Lower lobe of right lung (tissue), 2 donors: ENCODE measurements around the gene KLHL14. TPM values are rescaled to one million over a fixed set of nuclear protein-coding genes. Genes with fewer than 3 reads are reported as not detected.

Experiments
- ATAC-seq, 2 donors: fragments of 200-7000 bp; cut with Tn5 transposase; one replicate each; pipeline ENCODE4 v1.9.1; 2020 to 2022; ENCODE audit warnings: mild to moderate bottlenecking in 2 of 2, moderate library complexity in 2 of 2
- DNase-seq: peaks from one replicate; pipeline ENCODE4 v3.0.0-alpha.2; 2020
- H3K27ac ChIP-seq: fragments of 200-600 bp; one replicate; pipeline ENCODE4 v1.8.0; 2022
- H3K27me3 ChIP-seq: fragments of 200-600 bp; one replicate; pipeline ENCODE4 v1.8.0; 2022; ENCODE audit warnings: low read depth
- H3K36me3 ChIP-seq: fragments of 200-600 bp; one replicate; pipeline ENCODE4 v1.8.0; 2022; ENCODE audit warnings: mild to moderate bottlenecking
- H3K4me1 ChIP-seq: fragments of 200-600 bp; one replicate; pipeline ENCODE4 v1.8.0; 2022
- H3K4me3 ChIP-seq: fragments of 200-600 bp; one replicate; pipeline ENCODE4 v1.8.0; 2022; ENCODE audit warnings: mild to moderate bottlenecking
- H3K9me3 ChIP-seq: fragments of 200-600 bp; one replicate; pipeline ENCODE4 v1.8.0; 2022
- CTCF ChIP-seq: fragments of 200-600 bp; IDR thresholded peaks from one replicate; pipeline ENCODE4 v1.8.0; 2022; ENCODE audit warnings: antibody characterized with exemption, mild to moderate bottlenecking
- intact Hi-C: fragments of 100-400 bp; cut with DNase I; formaldehyde crosslinking; loops from one replicate; pipeline ENCODE4 v1.11.0; 2022
- total RNA-seq: library from RNA; stranded (reverse); fragmentation: NEBNext Ultra II Directional; extraction: Animal tissue kit (Norgen Biotek cat#: 25700); gene quantifications from one replicate; pipeline ENCODE4 v1.2.1, GENCODE V29; 2021
- donor health status: DM: no; HTN: yes; CAD: no; lungs with severe emphysema.

The KLHL14 gene
- total RNA-seq, 1 donor from 2014 or later: 0.24 TPM

GRCh38 chr18:32769586-32770053 is 3.2 kb downstream of the KLHL14 start:
- Histone ChIP-seq H3K36me3 (no peaks in the 10 kb centered on the region), H3K9me3 (no peaks in the 10 kb centered on the region), H3K27ac (no peak overlapping the region), H3K4me3 (peak overlapping the region; percentile 32), H3K4me1 (peaks cover 13% of the 10 kb centered on the region), H3K27me3 (peaks cover 31% of the 10 kb centered on the region)
- ATAC-seq (peak; percentile 7 to 20), DNase-seq (no peak)
- TF ChIP-seq CTCF: no peak
- intact Hi-C loops: no loop called here

GRCh38 chr18:32769071-32769585 is 3.7 kb downstream of the KLHL14 start:
- Histone ChIP-seq H3K27me3 (peaks cover 31% of the 10 kb centered on the region), H3K9me3 (no peaks in the 10 kb centered on the region)

GRCh38 chr18:32767400-32767799 is 5.4 kb downstream of the KLHL14 start:
- no peak for TF ChIP-seq CTCF
- H3K36me3 ChIP-seq: no peaks in the 10 kb centered on the region
- H3K4me3 ChIP-seq: no peak overlapping the region
- H3K27ac ChIP-seq: no peak overlapping the region
- ATAC-seq (no peak), DNase-seq (no peak)
- intact Hi-C loops: no loop called here
- peaks cover 31% of the 10 kb centered on the region for H3K27me3 ChIP-seq
- peaks cover 13% of the 10 kb centered on the region for H3K4me1 ChIP-seq
- H3K9me3 ChIP-seq: no peaks in the 10 kb centered on the region

More at GRCh38 chr18:32769071-32769585, 3.7 kb downstream of the KLHL14 start:
- peak overlapping the region; percentile 8 for H3K4me3 ChIP-seq
- no peak for TF ChIP-seq CTCF
- no peak for DNase-seq
- H3K27ac ChIP-seq: no peak overlapping the region
- ATAC-seq: no peak
- no peaks in the 10 kb centered on the region for H3K36me3 ChIP-seq
- intact Hi-C loops: no loop called here
- H3K4me1 ChIP-seq: peaks cover 13% of the 10 kb centered on the region

GRCh38 chr18:32764611-32765244 is 8.1 kb downstream of the KLHL14 start:
- no peaks in the 10 kb centered on the region for H3K9me3 ChIP-seq
- H3K4me1 ChIP-seq: peaks cover 2% of the 10 kb centered on the region
- no peak for ATAC-seq
- H3K27me3 ChIP-seq: peaks cover 10% of the 10 kb centered on the region
- no peak overlapping the region for H3K27ac ChIP-seq
- intact Hi-C loops: no loop called here
- H3K36me3 ChIP-seq: no peaks in the 10 kb centered on the region
- no peak for TF ChIP-seq CTCF
- H3K4me3 ChIP-seq: no peak overlapping the region
- no peak for DNase-seq

GRCh38 chr18:32763293-32763692 is 9.5 kb downstream of the KLHL14 start:
- H3K27me3 ChIP-seq: no peaks in the 10 kb centered on the region
- no peak for DNase-seq
- H3K4me3 ChIP-seq: no peak overlapping the region
- TF ChIP-seq CTCF: no peak
- ATAC-seq: no peak
- no peaks in the 10 kb centered on the region for H3K9me3 ChIP-seq
- no peaks in the 10 kb centered on the region for H3K4me1 ChIP-seq
- H3K27ac ChIP-seq: no peak overlapping the region
- intact Hi-C loops: no loop called here
- H3K36me3 ChIP-seq: no peaks in the 10 kb centered on the region
